Limb (tissue), 2 donors: ENCODE results near the gene GOLPH3.

Experiments
- DNase-seq, 2 donors: peaks; one replicate each; pipeline ENCODE4 v3.0.0-alpha.2; 2016; ENCODE audit errors: extremely low spot score in 2 of 2

The GOLPH3 gene

DNA sequence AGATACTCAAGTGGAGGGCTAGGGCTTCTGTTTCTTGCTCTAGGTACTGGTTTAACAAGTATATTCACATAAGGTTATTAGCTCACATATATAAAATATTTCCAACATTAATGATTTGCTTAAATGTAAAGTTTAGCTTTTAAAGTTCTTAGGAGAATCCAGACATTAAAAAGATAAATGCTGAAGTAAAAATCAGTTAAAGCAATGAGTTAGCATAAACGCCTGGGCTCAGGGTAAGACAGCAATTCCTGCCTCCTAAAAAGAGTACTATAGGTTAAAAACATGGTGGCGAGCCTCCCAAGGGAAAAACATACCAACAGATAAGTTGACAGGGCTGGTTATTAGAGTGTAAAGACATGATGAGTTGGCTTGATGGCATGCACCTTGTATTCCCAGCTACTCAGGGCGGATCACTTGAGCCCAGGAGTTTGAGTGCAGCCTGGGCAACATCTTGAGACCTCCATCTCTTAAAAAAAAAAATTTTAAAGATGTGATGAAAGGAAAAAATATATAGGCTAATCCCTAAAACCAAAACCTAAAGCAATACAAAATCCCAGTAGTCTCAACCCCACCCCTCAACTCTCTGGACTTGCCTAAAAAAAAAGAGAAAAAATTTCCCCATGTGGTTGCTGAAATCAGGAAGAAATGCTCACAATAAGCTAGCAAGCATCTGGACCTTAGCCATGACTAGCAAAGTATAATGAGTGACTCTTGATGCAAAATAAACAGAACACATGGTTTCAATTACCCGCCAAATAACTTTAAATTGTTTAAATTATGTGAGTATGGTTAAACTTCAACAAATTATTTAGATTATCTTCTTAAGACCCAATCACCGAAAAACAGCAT is 3.6 kb downstream of the GOLPH3 start:
- DNase-seq, result no peak

DNA sequence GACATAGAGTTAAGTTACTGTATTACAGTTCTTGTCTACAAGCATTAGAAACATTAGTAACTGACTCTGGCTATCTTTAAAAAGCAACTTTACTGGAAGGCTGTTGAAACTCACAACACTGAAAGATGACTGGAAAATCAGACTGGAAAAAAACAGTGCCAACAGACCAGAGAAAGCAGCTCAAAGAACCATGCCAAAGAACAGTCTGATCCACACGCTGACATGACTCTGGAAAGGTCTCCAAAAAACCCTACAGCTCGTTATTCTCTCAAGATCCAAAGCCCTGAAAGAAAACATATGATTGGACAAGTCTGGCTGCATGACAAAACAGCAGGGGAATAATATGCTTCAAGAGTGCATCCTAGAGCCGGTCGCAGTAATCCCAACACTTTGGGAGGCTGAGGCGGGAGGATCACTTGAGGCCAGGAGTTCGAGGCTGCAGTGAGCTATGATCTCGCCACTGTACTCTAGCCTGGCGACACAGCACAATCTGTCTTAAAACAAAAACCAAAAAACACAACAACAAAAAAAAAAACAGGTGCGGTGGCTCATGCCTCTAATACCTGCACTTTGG is 5.6 kb downstream of the GOLPH3 start:
- DNase-seq, result no peak

- DNase-seq, result no peak
These were observed 8.5 kb downstream of the GOLPH3 start for GRCh38 chr5:32165597-32165996.

- DNase-seq, result no peak
These were observed 10.3 kb downstream of the GOLPH3 start for GRCh38 chr5:32163785-32164184.

DNA sequence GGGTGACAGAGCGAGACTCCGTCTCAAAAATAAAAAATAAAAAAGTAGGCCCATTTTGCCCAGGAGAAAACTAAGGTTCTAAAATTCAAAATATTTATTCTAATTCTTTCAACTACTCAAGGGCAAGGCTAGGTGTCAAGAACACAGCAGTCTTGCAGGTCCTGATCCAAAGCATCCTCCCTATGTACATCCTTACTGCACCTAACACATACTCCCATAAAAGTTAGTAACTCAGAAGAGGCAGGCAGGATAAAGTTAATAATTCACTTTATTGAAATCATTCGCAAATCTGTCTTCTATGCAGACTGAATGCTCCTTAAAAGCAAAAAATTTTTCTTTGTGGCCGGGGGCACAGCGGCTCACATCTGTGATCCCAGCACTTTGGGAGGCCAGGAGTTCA is 11.1 kb downstream of the GOLPH3 start:
- DNase-seq, result no peak

DNA sequence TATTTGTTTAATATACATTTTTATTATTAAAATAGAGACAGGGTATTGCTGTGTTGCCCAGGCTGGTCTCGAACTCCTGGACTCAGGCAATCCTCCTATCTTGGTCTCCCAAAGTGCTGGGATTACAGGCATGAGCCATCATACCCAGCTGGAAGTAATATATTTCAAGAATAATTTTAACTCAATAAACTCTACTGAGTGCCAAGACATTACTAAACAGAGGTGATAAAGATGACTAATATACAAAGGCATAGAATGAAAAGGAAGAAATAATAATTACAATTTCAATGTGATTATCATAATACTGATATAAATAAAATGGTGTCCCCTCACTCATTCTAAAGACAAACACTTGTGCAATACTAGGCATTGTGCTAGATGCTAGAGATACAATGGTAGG is 13.9 kb downstream of the GOLPH3 start:
- DNase-seq, result no peak

DNA sequence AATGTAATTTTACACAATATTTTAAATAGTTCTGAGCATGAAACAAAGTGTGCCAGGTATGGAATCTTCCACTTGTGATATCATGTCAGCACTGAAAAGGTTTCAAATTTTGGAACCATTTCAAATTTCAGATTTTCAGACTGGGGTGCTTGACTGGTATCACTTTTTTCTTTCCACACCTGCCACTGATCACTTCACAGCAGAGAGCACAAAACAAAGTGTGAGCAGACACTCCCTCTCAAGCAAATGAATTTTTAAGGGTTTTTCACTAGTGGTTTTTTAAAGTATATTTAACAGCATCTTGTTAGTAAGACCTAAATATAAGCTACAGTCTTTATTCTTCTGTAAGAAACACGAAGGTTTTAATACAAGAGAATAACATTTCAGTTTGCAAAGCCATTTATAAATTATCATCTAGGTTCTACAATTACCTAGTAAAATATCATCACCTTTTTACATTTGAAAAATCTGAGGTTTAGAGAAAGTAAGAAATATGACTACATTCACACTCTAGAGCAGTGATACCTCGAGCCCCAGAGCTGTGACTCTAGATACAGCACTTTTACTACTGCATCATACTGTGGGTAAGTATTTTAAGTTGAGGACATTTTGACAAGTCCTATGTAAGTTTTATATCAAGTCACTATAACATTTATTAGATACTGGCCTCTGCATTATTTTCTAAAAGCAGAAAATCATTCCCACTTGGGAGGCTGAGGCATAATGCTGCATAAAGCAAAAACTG is 14.6 kb downstream of the GOLPH3 start:
- DNase-seq, result no peak

- DNase-seq, result no peak
These were observed 15.5 kb downstream of the GOLPH3 start for GRCh38 chr5:32158679-32158975.

DNA sequence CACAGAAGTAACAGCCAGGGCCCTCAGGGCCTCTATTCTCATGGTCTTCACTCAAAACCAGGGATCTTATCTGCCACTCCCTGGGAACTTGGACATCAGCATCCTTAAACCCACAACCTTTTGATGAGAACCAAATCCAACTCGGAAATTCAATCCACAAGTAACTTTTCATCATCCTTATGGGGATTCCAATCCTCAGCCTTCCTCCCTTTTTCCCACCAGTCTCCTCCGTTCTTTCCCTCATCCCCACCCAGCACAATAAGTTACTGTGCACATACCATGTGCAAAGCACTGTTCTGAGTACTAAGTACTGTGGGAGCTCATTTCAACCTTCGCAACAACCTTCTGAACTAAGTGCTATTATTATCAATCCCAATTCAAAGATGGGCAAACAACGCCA is 17.0 kb downstream of the GOLPH3 start:
- DNase-seq, result no peak

- no peak for DNase-seq
These were observed 17.5 kb downstream of the GOLPH3 start for GRCh38 chr5:32156635-32157034.

GRCh38 chr5:32155211-32155610 is 18.9 kb downstream of the GOLPH3 start:
- DNase-seq, result no peak

DNA sequence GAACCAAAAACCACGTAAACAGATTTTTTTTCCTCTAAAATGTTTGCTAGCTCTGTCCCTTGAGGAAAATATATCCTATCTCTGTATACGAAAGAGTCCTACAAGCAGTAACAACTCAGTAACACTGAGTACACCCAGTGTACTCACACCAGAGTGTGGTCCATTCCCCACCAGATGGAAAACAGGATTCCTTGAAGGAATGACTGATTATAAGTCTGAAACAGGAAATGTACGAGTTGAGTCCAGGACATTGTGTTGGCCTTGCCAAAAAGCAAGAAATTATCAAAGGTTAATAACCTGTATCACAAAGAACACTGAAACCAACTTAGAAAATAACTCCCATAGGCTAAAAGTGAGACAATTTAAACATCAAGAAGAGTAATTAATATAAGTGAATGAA is 20.4 kb downstream of the GOLPH3 start:
- DNase-seq, result no peak

GRCh38 chr5:32151198-32151597 is 22.9 kb downstream of the GOLPH3 start:
- no peak for DNase-seq

DNA sequence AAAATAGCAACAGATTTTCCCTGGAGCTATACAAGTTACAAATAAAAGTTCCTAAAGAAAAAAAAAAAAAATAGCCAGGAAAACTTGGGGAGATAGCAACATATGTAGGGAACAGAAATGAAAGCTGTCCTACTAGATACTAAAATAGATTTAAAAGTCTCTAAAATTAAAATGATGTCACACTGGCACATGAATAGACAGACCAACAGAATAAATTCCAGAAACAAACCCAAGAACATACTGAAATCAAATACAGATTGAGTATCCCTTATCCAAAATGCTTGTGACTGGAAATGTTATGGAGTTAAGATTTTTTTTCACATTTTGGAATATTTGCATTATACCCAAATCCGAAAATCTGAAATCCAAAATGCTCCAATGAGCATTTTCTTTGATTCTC is 23.8 kb downstream of the GOLPH3 start:
- DNase-seq, result no peak

DNA sequence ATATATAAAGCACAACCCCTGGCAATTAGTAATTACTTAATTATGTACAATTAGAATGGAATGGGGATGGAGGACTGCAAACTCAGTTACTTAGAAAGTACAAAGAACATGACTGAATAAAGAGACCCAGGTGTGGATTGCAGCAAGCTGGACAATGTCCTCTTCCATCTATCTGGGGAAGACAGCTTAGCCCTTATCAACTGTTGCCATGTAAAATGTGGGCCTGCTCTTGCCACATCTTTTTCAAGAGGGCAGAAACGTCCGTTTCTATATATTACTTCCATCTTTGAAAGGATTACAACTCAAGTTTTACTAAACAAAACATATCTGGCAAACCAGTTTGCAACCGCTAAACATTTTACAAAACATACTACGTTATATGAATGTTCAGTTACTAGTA is 26.2 kb downstream of the GOLPH3 start:
- no peak for DNase-seq

- no peak for DNase-seq
These were observed 26.9 kb downstream of the GOLPH3 start for GRCh38 chr5:32147236-32147635.

GRCh38 chr5:32145378-32145777 is 28.7 kb downstream of the GOLPH3 start:
- no peak for DNase-seq

DNA sequence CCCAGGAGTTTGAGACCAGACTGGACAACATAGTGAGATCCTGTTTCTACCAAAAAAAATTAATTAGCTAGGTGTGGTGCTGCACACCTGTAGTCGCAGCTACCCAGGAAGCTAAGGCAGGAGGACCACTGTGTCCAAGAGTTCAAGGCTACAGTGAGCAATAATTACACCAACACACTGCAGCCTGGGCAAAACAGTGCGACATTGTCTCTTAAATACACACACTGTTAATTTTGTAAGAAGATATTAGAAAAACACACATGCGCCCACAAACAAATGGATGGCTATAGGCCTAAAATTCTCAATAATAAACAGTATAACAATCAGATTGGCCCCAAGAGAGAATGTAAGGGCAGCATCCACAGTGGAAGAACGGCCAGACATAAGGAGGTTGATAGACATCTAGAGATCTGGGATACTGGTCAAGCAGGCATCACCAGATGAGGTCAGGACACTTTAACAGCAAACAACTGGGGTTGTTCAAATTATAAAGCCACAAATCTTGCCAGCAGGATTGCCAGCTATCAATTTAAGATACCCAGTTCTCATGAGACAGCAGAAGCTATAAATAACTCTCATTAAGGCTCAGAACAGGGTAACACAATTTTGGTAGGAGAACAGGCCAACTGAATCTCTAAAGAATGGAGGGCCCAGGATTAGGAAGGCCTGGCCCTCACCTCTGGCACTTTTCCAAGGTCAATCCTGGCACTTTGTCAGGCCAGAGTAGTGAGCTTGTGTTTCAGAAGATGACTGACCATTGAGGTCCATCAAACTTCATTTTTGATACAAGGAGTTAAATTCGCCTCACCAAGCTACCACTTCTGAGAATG is 29.5 kb downstream of the GOLPH3 start:
- DNase-seq, result no peak

DNA sequence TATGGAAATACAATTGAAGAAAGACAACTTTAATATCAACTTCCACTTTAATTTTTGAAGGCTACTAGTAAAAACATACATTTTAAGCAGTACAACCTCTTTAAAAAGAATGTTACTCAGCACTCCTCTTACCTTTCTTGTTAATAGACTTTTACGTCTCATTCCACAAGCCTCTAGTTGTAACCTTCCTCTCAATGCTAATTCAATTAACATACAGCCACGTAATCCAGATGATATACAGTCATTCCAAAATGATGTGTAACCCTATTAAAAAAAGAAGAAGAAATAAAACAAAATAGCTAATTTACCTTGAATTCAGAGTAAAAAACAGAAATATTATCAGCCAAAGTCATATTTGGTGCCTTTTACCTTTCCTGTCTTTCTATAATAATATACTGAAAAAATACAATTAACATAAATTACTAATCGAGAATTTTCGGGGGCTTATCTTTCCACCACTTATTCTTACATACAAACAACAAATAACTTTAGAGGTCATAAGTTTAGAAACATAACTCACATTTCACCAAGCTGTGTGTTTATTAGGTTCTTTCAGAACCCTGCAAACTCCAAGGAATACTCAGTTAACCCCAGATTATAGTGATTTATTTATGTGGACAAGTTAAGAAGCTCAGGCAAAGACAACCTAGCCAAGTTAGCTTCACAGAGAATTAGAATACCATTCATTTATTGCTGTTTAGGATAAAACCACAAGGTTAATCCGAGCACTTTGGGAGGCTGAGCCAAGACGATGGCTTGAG is 30.3 kb downstream of the GOLPH3 start:
- DNase-seq, result no peak

DNA sequence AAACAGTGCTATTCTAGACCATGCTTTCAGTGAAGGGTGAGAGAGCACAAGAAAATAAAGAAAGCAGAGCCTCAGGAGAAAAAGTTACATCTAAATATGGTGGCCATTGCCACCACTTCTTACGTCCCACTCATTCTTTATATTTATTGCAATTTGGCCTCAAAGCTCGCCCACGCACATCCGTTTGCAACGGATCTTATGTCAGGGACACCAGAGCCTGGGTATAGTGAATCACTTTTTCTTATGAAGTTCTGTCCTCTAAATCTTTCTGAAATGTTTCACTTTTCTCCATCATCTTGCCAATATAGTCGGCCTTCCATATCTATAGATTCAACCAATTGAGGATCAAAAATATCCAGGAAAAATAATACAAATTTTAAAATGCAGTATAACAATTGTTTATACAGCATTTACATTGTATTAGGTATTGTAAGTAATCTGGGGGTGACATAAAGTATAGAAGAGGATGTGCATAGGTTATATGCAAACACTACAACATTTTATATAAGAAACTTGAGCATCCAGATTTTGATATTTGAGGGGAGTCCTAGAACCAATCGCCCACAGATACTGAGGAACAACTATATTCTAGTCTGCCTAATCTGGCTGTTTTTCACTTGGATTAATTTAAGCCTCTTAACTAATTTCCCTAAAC is 35.2 kb downstream of the GOLPH3 start:
- DNase-seq, result no peak

DNA sequence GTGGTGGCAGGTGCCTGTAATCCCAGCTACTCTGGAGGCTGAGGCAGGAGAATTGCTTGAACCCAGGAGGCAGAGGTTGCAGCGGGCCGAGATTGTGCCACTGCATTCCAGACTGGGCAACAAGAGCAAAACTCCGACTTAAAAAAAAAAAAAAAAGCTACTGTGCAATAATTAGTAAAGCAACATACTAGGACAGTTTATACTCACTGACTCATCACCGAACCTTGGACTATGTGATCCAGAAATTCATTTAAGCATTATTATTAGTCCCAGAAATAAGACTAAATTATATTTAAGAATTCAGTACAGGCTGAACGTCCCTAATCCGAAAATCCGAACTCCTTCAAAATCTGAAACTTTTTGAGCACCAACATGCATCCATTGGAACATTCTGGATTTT is 37.8 kb downstream of the GOLPH3 start:
- DNase-seq, result no peak
